GM18498 (cell line): Measurements from ENCODE around the gene NUP160.
"Not testable (repeated sequence)": the region's sequence is repeated elsewhere in the genome, so short reads cannot be mapped to it uniquely, and the experiment has no call there.

Source experiments
- ATAC-seq: cut with Tn5 transposase; IDR thresholded peaks from one replicate; pipeline ENCODE4 v1.9.1; 2021; ENCODE audit warnings: mild to moderate bottlenecking, moderate library complexity; ENCODE audit not compliant: unreplicated experiment

NUP160 gene

DNA sequence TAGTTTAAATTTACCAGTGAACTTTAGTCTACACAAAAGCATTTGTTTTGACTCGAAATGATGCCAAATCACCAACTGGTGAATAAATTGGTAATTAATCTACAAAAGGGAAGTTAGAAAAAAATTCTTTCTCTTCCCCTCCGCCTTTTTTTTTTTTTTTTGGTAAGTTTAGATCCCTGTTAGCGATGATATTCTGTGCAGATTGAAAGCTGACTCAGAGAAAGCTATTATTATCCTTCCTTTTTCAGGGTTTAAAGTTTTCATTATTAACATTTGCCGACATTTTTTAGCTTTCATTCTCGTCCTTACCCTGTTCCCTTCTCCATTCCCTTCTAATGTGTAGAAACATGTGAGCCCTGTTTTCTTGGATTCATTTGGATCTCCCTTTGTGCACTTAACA is 16.8 kb upstream of the NUP160 start:
- ATAC-seq, result no peak

- no peak for ATAC-seq
Measured at GRCh38 chr11:47863898-47864430, 15.8 kb upstream of the NUP160 start.

- peak; percentile 55 for ATAC-seq
Measured at GRCh38 chr11:47863189-47863897, 15.2 kb upstream of the NUP160 start.

DNA sequence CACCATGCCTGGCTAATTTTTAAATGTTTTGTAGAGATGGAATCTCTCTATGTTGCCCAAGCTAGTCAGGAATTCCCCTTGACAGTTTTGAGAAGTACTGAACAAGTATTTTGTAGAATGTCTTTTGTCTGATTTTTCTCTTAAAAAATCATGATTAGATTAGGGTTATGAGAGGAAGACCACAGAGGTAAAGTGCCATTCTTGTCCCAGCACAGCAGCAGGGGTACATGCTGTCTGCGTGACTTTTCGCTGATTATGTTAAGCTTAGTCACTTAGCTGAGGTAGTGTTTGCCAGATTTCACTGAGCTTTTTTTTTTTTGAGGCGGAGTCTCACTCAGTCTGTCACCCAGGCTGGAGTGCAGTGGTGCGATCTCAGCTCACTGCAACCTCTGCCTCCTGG is 13.6 kb upstream of the NUP160 start:
- no peak for ATAC-seq

DNA sequence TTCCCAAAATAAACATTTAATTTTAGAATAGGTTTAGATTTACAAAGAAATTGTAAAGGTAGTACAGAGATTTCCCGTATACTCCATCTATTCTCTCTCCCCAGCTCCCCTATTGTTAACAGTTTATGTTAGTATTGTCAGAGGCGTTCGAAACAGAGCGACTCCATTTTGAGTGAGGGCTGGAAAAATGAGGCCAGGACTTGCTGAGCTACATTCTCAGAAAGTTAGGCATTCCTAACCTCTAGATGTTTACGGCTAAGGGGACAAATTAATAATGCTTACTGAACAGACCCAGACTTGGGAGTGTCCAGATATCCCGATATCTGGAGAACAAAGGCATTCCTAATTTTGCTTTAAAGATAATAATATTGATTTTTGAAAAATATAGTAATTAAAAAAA is 12.4 kb upstream of the NUP160 start:
- no peak for ATAC-seq

DNA sequence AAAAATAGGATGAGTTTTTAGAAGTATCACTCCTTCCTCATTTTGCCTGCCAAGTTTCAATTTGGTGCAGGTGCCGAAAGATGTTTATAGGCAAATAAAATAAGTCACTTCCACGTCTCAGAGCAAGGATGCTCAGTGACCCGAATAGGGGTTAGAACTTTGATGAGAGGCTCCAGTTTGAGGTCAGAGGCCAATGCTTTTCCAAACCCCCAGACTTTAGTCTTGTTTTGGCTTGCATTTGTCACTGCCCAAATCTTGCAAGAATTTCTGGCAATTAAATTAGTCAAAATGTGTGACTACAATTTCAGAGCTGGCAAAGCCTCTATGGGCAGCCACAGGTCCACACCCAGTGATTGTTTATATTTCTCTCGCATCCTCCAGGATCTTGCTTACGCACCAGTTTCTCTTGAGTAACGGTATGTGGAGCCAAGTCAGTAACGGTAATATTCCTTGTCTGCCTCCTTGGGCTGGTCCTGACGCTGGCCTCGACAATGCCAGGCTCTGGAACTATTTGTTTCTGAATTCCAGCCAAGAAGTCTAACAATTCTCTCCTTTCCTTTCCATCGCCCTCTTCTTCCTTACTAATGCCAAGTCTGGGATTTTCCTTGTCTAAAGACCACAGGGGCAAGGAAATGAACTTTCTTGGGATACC is 9.9 kb upstream of the NUP160 start:
- ATAC-seq, result peak; percentile 36

GRCh38 chr11:47857485-47857884 is 9.3 kb upstream of the NUP160 start:
- ATAC-seq, result peak; percentile 33

DNA sequence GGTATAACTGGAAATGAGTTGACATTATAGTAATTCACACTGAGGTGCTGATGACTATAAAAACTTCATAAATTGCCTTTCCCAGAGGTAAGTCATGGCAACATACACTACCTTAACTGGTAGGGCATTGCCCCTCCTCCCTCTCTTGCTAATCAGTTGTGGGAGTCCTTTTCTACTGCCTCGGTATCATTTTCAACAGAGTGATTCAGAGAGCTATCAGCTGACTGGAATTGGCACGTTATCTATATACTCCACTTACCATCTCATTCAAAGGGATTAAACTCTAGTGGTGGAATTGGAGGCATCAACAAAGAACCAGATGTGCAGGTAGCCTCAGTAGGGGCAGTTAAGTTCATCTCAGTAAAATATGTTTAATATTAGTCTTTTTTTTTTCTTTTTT is 8.0 kb upstream of the NUP160 start:
- no peak for ATAC-seq

DNA sequence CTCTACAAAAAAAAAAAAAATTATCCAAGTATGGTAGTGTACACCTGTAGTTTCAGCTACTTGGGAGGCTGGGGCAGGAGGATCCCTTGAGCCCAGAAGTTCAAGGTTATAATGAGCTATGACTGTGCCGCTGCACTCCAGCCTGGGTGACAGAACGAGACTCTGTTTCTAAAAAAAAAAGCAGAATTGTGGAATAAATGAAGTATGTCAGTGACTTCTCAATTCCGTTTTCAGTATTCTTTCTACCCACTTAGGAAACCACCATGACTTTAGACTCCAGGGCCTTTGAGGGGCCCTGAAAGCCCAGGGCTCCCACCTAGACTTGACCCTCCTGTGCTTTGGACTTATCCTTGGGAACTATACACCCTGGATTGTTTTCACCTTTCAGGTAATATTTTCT is 6.5 kb upstream of the NUP160 start:
- ATAC-seq, result peak; percentile 46

- ATAC-seq, result no peak
Measured at GRCh38 chr11:47852053-47852452, 3.9 kb upstream of the NUP160 start.

DNA sequence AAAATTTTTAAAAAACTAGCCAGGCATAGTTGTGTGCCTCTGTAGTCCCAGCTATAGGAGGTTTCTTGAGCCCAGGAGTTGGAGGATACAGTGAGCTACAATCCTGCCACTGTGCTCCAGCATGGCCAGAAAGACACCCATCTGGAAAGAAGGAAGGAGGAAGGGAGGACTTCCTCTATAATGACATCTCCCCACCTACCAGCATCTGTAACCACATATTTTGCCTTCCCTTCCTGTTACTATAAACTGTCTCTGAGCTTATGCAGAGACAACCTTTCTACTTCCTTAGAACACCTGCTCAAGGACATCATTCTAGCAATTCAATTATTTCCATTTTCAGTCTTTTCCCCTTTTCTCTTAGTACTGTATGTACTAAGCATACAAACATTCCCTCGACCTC is 2.2 kb upstream of the NUP160 start:
- peak; percentile 30 for ATAC-seq

DNA sequence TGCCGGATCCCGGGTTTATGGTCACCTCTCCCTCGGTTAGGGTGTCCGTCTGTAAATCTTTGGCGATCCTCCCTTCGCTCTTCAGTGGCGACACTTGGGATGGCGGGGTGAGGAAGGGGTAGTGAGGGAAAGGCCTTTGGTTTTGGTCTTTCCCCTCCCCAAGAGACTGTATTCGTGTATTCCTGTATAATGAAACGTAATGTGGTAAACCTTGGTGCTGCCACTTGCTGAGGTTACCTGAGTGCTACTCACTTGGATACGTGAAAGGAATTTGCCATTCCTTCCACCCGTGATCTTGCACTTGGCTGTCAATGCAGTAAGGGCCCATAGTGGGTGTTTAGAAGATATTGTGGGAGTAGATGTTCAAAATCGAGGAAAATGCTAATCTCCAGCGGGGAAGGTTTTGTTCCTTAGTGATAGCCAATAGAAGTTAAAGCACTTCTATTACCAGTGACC is 578 bp upstream of the NUP160 start:
- peak; percentile 9 for ATAC-seq

DNA sequence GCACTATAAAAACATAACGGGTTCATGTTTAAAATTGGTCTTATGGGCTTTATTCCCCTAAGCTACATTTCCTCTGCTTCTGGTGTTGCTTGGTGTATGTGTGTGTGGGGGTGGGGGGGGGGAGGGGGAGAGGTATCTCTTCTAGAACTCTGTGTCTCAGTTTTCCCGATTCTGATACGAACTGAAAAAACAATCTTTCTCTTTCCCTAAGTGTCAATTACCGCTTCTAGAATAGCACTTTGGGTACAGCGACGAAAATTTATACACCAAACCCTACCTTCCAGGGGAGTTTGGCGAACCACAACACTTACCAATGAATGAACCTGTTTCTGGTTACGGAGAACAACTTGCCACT is 636 bp downstream of the NUP160 start:
- no peak for ATAC-seq

- no peak for ATAC-seq
Measured at GRCh38 chr11:47846998-47847397, 1.2 kb downstream of the NUP160 start.

- ATAC-seq, result no peak
Measured at GRCh38 chr11:47843361-47844055, 4.6 kb downstream of the NUP160 start.

GRCh38 chr11:47842749-47843148 is 5.4 kb downstream of the NUP160 start:
- ATAC-seq, result no peak

DNA sequence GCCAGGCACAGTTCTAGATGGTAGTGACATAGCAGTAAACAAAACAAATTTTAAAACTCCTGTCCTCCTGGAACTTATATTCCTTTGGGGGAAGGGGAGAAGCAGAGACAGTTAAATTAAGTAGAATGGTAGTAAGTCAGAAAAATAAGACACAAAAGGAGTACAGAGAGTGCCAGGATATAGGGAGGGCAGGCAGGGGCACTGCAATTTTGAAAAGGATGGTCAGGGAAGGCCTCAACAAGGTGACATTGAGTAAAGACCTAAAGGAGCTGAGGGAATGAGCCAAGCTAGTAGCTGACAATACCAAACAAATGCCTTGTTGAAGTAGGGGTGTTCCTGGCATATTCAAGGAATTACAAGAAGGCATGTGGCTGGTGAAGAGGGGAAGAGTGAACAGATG is 10.2 kb downstream of the NUP160 start:
- ATAC-seq, result no peak

GRCh38 chr11:47837292-47837691 is 10.9 kb downstream of the NUP160 start:
- no peak for ATAC-seq

DNA sequence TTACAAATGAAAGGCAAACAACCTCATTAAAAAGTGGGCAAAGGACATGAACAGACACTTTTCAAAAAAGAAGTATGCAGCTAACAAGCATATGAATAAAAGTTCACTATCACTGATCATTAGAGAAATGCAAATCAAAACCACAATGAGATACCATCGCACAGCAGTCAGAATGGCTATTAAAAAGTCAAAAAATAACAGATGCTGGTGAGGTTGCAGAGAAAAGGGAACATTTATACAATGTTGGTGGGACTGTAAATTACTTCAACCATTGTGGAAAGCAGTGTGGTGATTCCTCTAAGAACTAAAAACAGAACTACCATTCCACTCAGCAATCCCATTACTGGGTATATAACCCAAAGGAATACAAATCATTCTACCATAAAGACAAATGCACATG is 18.1 kb downstream of the NUP160 start:
- ATAC-seq, result not testable (repeated sequence)

DNA sequence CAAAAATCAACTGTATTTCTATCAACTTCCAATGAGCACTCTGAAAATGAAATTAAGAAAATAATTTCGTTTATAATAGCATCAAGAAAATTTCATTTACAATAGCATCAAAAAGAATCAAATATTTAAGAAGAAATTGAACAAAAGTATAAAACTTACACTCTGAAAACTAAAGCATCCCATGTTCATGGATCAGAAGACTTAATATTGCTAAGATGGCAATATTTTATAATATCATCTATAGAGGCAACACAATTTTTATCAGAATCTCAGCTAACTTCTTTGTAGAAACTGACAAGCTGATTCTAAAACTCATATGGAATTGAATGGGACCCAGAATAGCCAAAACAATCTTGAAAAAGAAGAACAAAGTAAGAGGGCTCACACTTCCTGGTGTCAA is 19.9 kb downstream of the NUP160 start:
- no peak for ATAC-seq

DNA sequence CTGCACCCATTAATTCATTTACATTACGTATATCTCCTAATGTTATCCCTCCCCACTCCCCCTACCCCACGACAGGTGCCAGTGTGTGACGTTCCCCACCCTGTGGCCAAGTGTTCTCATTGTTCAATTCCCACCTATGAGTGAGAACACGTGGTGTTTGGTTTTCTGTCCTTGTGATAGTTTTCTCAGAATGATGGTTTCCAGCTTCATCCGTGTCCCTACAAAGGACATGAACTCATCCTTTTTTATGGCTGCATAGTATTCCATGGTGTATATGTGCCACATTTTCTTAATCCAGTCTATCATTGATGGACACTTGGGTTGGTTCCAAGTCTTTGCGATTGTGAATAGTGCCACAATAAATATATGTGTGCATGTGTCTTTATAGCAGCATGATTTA is 25.5 kb downstream of the NUP160 start:
- ATAC-seq, result not testable (repeated sequence)

DNA sequence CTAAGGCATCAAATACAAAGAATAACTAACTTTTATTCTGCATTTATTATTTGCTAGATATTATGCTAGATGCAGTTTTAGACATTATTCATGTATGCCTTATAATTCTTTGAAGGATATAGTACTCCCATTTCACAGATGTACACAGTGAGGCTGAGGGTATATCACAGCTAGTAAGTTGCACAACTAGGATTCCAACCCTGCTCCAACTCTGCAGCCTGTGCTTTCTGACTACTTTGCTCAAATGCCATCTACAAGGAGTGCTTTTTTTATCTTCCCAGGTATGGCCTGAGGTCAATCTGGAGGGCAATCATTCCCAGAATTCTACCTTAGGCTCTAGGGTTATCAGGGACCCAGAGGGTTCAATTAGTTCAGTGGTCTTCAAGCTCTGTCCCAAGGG is 28.4 kb downstream of the NUP160 start:
- ATAC-seq, result no peak
